Measurements from ENCODE around the gene ODF4. TPM values are rescaled to one million over a fixed set of nuclear protein-coding genes. Genes with fewer than 3 reads are reported as not detected.

The ODF4 gene
- polyA plus RNA-seq, 3 donors, result not detected

DNA sequence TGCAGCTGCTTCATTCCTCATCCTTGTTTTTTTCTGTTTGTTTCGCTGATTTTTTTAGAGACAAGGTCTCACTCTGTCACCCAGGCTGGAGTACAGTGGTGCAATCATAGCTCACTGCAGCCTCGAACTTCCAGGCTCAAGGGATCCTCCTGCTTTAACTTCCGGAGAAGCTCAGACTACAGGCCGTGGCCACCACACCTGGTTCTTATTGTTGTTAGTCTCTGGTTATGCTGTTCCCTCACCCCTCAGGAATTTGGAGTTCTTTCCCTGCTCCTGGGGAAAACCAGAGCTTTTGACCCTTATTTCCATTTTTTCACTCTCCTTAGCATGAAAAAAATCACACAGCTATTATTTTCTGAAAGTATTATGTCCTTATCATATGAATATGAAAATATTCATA is 1.8 kb downstream of the ODF4 start:
- Histone ChIP-seq H3K9ac (ENCODE audit: insufficient read depth, low read length, poor library complexity, severe bottlenecking) (no peak overlapping the region), H3K9me3 (replicated peaks in 1 of 2; ENCODE audit: control insufficient read depth in 1 of 2, insufficient read depth in 1 of 2, low read length in 2 of 2) (no peaks in the 10 kb centered on the region), H3K79me2 (ENCODE audit: insufficient read depth, low read length) (no peaks in the 10 kb centered on the region), H3K36me3 (replicated peaks in 1 of 2; ENCODE audit: control insufficient read depth in 1 of 2, insufficient read depth in 2 of 2, low read length in 2 of 2) (no peaks in the 10 kb centered on the region), H4K20me1 (ENCODE audit: insufficient read depth, low read length) (no peaks in the 10 kb centered on the region), H3K4me1 (ENCODE audit: control insufficient read depth in 1 of 2, insufficient read depth in 2 of 2, low read length in 2 of 2) (peaks cover 13 to 20% of the 10 kb centered on the region in 2 donors), H3K27ac (ENCODE audit: low read depth in 1 of 2, low read length in 2 of 2) (no peak overlapping the region), H2AFZ (ENCODE audit: insufficient read depth, low read depth, low read length, poor library complexity, severe bottlenecking) (no peak overlapping the region), H3K4me3 (replicated peaks in 1 of 3; ENCODE audit: low read depth in 2 of 3, low read length in 3 of 3) (no peak overlapping the region), H3K4me2 (replicated peaks; ENCODE audit: extremely low read depth, low read length, poor library complexity, severe bottlenecking) (no peak overlapping the region), H3K27me3 (ENCODE audit: control insufficient read depth in 2 of 2, insufficient read depth in 2 of 2, low read length in 2 of 2) (peaks cover 0 to 17% of the 10 kb centered on the region in 2 donors)
- TF ChIP-seq, protein P1, sequence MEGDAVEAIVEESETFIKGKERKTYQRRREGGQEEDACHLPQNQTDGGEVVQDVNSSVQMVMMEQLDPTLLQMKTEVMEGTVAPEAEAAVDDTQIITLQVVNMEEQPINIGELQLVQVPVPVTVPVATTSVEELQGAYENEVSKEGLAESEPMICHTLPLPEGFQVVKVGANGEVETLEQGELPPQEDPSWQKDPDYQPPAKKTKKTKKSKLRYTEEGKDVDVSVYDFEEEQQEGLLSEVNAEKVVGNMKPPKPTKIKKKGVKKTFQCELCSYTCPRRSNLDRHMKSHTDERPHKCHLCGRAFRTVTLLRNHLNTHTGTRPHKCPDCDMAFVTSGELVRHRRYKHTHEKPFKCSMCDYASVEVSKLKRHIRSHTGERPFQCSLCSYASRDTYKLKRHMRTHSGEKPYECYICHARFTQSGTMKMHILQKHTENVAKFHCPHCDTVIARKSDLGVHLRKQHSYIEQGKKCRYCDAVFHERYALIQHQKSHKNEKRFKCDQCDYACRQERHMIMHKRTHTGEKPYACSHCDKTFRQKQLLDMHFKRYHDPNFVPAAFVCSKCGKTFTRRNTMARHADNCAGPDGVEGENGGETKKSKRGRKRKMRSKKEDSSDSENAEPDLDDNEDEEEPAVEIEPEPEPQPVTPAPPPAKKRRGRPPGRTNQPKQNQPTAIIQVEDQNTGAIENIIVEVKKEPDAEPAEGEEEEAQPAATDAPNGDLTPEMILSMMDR (IDR thresholded peaks at IDR 0.05), result no peak
- H3K27me3 Mint-ChIP-seq (ENCODE audit: low read depth in 3 of 3), result peaks cover 15 to 22% (median 22%) of the 10 kb centered on the region in 3 donors
- 100% methylated on average over 1 of the region's 4 CpGs for WGBS (ENCODE audit: insufficient coverage)
- peaks cover 12% of the 10 kb centered on the region for H3K4me1 Mint-ChIP-seq
- intact Hi-C loops (cut with micrococcal nuclease), result no loop called here
- H3K36me3 Mint-ChIP-seq, result no peaks in the 10 kb centered on the region
- no peak overlapping the region for H3K4me3 Mint-ChIP-seq
- peaks cover 0 to 3% (median 0%) of the 10 kb centered on the region in 7 donors for H3K9me3 Mint-ChIP-seq
- DNase-seq, result no peak
- H3K27ac Mint-ChIP-seq, result no peak overlapping the region

DNA sequence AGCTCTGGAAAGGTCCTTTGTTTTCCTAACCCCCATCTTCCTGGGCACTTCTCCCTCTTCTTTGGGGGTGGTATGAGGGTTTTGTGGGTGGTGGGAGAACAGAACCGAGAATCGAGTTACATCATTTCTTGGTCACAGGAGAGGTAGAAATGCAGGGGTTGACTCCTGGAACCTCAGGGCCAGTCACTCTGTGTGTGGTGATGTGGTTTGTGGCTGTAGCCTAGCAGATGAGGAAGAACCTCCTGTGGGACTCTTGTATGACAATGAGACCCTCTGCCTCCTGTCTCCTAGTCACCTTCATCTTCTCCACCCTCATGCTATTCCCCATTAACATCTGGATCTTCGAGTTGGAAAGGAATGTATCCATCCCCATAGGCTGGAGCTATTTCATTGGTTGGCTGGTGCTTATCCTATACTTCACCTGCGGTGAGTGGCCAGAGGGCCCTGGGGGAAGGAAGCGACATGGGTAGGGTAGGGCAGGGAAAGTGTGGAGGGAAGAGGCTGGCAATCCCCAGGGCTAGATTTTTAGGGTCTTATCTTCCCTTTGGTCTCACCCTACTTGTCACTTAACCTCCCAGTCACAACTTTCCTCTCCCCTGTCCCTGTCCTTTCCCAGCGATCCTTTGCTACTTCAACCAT is 5.5 kb downstream of the ODF4 start:
- H3K27me3 ChIP-seq (ENCODE audit: control insufficient read depth in 2 of 2, insufficient read depth in 2 of 2, low read length in 2 of 2), result peaks cover 0 to 25% of the 10 kb centered on the region in 2 donors
- H3K4me1 ChIP-seq (ENCODE audit: control insufficient read depth in 1 of 2, insufficient read depth in 2 of 2, low read length in 2 of 2), result no peaks in the 10 kb centered on the region
- no peak overlapping the region for H3K4me3 ChIP-seq (replicated peaks in 1 of 3; ENCODE audit: low read depth in 2 of 3, low read length in 3 of 3)
- no peak overlapping the region for H3K27ac Mint-ChIP-seq
- H3K27me3 Mint-ChIP-seq (ENCODE audit: low read depth in 3 of 3), result peaks cover 21 to 30% (median 28%) of the 10 kb centered on the region in 3 donors
- peaks cover 0 to 3% (median 0%) of the 10 kb centered on the region in 7 donors for H3K9me3 Mint-ChIP-seq
- intact Hi-C loops (cut with micrococcal nuclease), result no loop called here
- H3K4me2 ChIP-seq (replicated peaks; ENCODE audit: extremely low read depth, low read length, poor library complexity, severe bottlenecking), result no peak overlapping the region
- no peak for DNase-seq
- H3K36me3 Mint-ChIP-seq, result no peaks in the 10 kb centered on the region
- no peaks in the 10 kb centered on the region for H3K9me3 ChIP-seq (replicated peaks in 1 of 2; ENCODE audit: control insufficient read depth in 1 of 2, insufficient read depth in 1 of 2, low read length in 2 of 2)
- peaks cover 5% of the 10 kb centered on the region for H3K4me1 Mint-ChIP-seq
- H4K20me1 ChIP-seq (ENCODE audit: insufficient read depth, low read length), result no peaks in the 10 kb centered on the region
- H3K79me2 ChIP-seq (ENCODE audit: insufficient read depth, low read length), result no peaks in the 10 kb centered on the region
- no peak overlapping the region for H2AFZ ChIP-seq (ENCODE audit: insufficient read depth, low read depth, low read length, poor library complexity, severe bottlenecking)
- H3K36me3 ChIP-seq (replicated peaks in 1 of 2; ENCODE audit: control insufficient read depth in 1 of 2, insufficient read depth in 2 of 2, low read length in 2 of 2), result no peaks in the 10 kb centered on the region
- H3K4me3 Mint-ChIP-seq, result no peak overlapping the region
- no peak overlapping the region for H3K27ac ChIP-seq (ENCODE audit: low read depth in 1 of 2, low read length in 2 of 2)
- TF ChIP-seq, protein P1 (IDR thresholded peaks at IDR 0.05), result no peak
- WGBS (ENCODE audit: insufficient coverage), result 100% methylated on average over 1 of the region's 6 CpGs
- H3K9ac ChIP-seq (ENCODE audit: insufficient read depth, low read length, poor library complexity, severe bottlenecking), result no peak overlapping the region
